Activated naive CD8-positive, alpha-beta T cell treated with anti-CD3 and anti-CD28 coated beads for 36 hours (primary cell): ENCODE measurements around the gene GNB3. TPM values are rescaled to one million over a fixed set of nuclear protein-coding genes. Genes with fewer than 3 reads are reported as not detected.

Source experiments
- DNase-seq: peaks from one replicate; pipeline ENCODE4 v3.0.0; 2021
- H3K27ac Mint-ChIP-seq: one replicate; pipeline ENCODE4 v1.8.0; 2022; ENCODE audit warnings: mild to moderate bottlenecking, moderate library complexity, mixed read lengths
- H3K27me3 Mint-ChIP-seq: one replicate; pipeline ENCODE4 v1.8.0; 2022; ENCODE audit warnings: mild to moderate bottlenecking, mixed read lengths
- H3K36me3 Mint-ChIP-seq: one replicate; pipeline ENCODE4 v1.8.0; 2021; ENCODE audit warnings: mild to moderate bottlenecking, mixed read lengths
- H3K4me1 Mint-ChIP-seq: one replicate; pipeline ENCODE4 v1.8.0; 2021; ENCODE audit warnings: mixed read lengths
- H3K4me3 Mint-ChIP-seq: one replicate; pipeline ENCODE4 v1.8.0; 2022; ENCODE audit warnings: mild to moderate bottlenecking, moderate library complexity, mixed read lengths
- H3K9me3 Mint-ChIP-seq: one replicate; pipeline ENCODE4 v1.8.0; 2022; ENCODE audit warnings: mixed read lengths
- total RNA-seq, 2 experiments: library from RNA; stranded (reverse); gene quantifications; one replicate each; pipeline ENCODE4 v1.2.3, GENCODE V29; 2021

The GNB3 gene
- total RNA-seq = under 1 TPM in 1 of 2 experiments, not detected in 1; 0.10 TPM

- no peaks in the 10 kb centered on the region for H3K27me3 Mint-ChIP-seq
- H3K4me1 Mint-ChIP-seq = no peaks in the 10 kb centered on the region
- peaks cover 5% of the 10 kb centered on the region for H3K36me3 Mint-ChIP-seq
- DNase-seq = no peak
- H3K4me3 Mint-ChIP-seq = no peak within 1 kb of the TSS
- no peak within 1 kb of the TSS for H3K27ac Mint-ChIP-seq
- H3K9me3 Mint-ChIP-seq = no peaks in the 10 kb centered on the region
Measured at GRCh38 chr12:6840761-6841515, at the start of gene GNB3. GNB3 (plus strand) TSS chr12:6840925; CDS start chr12:6841288, 363 bp downstream.

GRCh38 chr12:6791931-6792520 lies 48.7 kb upstream of the GNB3 start:
- Mint-ChIP-seq H3K27me3 (peaks cover 14% of the 10 kb centered on the region), H3K36me3 (no peaks in the 10 kb centered on the region), H3K4me1 (peaks cover 38% of the 10 kb centered on the region), H3K9me3 (no peaks in the 10 kb centered on the region), H3K27ac (peak overlapping the region; percentile 4), H3K4me3 (no peak overlapping the region)
- no peak for DNase-seq

GRCh38 chr12:6792522-6793201 lies 48.1 kb upstream of the GNB3 start:
- Mint-ChIP-seq H3K4me3 (peak overlapping the region; percentile 37), H3K27ac (peak overlapping the region; percentile 4), H3K36me3 (no peaks in the 10 kb centered on the region), H3K27me3 (peaks cover 14% of the 10 kb centered on the region), H3K4me1 (peaks cover 37% of the 10 kb centered on the region), H3K9me3 (no peaks in the 10 kb centered on the region)
- no peak for DNase-seq

GRCh38 chr12:6795088-6795487 lies 45.6 kb upstream of the GNB3 start:
- Mint-ChIP-seq H3K27me3 (peaks cover 22% of the 10 kb centered on the region), H3K4me3 (no peak overlapping the region), H3K4me1 (peaks cover 26% of the 10 kb centered on the region), H3K36me3 (no peaks in the 10 kb centered on the region), H3K9me3 (no peaks in the 10 kb centered on the region), H3K27ac (no peak overlapping the region)
- no peak for DNase-seq

- no peaks in the 10 kb centered on the region for H3K9me3 Mint-ChIP-seq
- H3K4me3 Mint-ChIP-seq = no peak overlapping the region
- peaks cover 20% of the 10 kb centered on the region for H3K4me1 Mint-ChIP-seq
- H3K27ac Mint-ChIP-seq = no peak overlapping the region
- peaks cover 22% of the 10 kb centered on the region for H3K27me3 Mint-ChIP-seq
- DNase-seq = no peak
- no peaks in the 10 kb centered on the region for H3K36me3 Mint-ChIP-seq
Measured at GRCh38 chr12:6796576-6796975, 44.1 kb upstream of the GNB3 start.

GRCh38 chr12:6799147-6799546 lies 41.6 kb upstream of the GNB3 start:
- Mint-ChIP-seq H3K9me3 (no peaks in the 10 kb centered on the region), H3K4me1 (no peaks in the 10 kb centered on the region), H3K27me3 (peaks cover 22% of the 10 kb centered on the region), H3K36me3 (no peaks in the 10 kb centered on the region), H3K4me3 (no peak overlapping the region), H3K27ac (no peak overlapping the region)
- no peak for DNase-seq

GRCh38 chr12:6807170-6807569 lies 33.6 kb upstream of the GNB3 start:
- H3K27ac Mint-ChIP-seq = no peak overlapping the region
- H3K4me3 Mint-ChIP-seq = no peak overlapping the region
- no peak for DNase-seq
- H3K27me3 Mint-ChIP-seq = no peaks in the 10 kb centered on the region
- no peaks in the 10 kb centered on the region for H3K36me3 Mint-ChIP-seq
- H3K9me3 Mint-ChIP-seq = no peaks in the 10 kb centered on the region
- H3K4me1 Mint-ChIP-seq = no peaks in the 10 kb centered on the region

- no peak for DNase-seq
- Mint-ChIP-seq H3K4me1 (no peaks in the 10 kb centered on the region), H3K27ac (no peak overlapping the region), H3K36me3 (no peaks in the 10 kb centered on the region), H3K9me3 (no peaks in the 10 kb centered on the region), H3K4me3 (no peak overlapping the region), H3K27me3 (no peaks in the 10 kb centered on the region)
Measured at GRCh38 chr12:6809056-6809455, 31.7 kb upstream of the GNB3 start.

GRCh38 chr12:6810758-6811157 lies 30.0 kb upstream of the GNB3 start:
- Mint-ChIP-seq H3K4me1 (no peaks in the 10 kb centered on the region), H3K9me3 (no peaks in the 10 kb centered on the region), H3K27ac (no peak overlapping the region), H3K36me3 (no peaks in the 10 kb centered on the region), H3K27me3 (no peaks in the 10 kb centered on the region), H3K4me3 (no peak overlapping the region)
- no peak for DNase-seq

GRCh38 chr12:6813363-6813762 lies 27.4 kb upstream of the GNB3 start:
- DNase-seq = no peak
- Mint-ChIP-seq H3K36me3 (no peaks in the 10 kb centered on the region), H3K4me1 (no peaks in the 10 kb centered on the region), H3K9me3 (no peaks in the 10 kb centered on the region), H3K4me3 (no peak overlapping the region), H3K27ac (no peak overlapping the region), H3K27me3 (no peaks in the 10 kb centered on the region)

- no peak overlapping the region for H3K27ac Mint-ChIP-seq
Measured at GRCh38 chr12:6816598-6816997, 24.1 kb upstream of the GNB3 start.

GRCh38 chr12:6817098-6817497 lies 23.6 kb upstream of the GNB3 start:
- Mint-ChIP-seq H3K4me1 (peaks cover 8% of the 10 kb centered on the region), H3K27me3 (peaks cover 15% of the 10 kb centered on the region), H3K9me3 (no peaks in the 10 kb centered on the region), H3K27ac (no peak overlapping the region), H3K36me3 (no peaks in the 10 kb centered on the region), H3K4me3 (no peak overlapping the region)
- DNase-seq = no peak

More at GRCh38 chr12:6816598-6816997, 24.1 kb upstream of the GNB3 start:
- no peak for DNase-seq
- Mint-ChIP-seq H3K4me1 (peaks cover 5% of the 10 kb centered on the region), H3K9me3 (no peaks in the 10 kb centered on the region), H3K27me3 (peaks cover 13% of the 10 kb centered on the region), H3K4me3 (no peak overlapping the region), H3K36me3 (no peaks in the 10 kb centered on the region)

GRCh38 chr12:6817662-6818157 lies 23.0 kb upstream of the GNB3 start:
- no peak overlapping the region for H3K27ac Mint-ChIP-seq
- DNase-seq = no peak
- no peaks in the 10 kb centered on the region for H3K9me3 Mint-ChIP-seq
- peaks cover 9% of the 10 kb centered on the region for H3K4me1 Mint-ChIP-seq
- H3K27me3 Mint-ChIP-seq = peaks cover 22% of the 10 kb centered on the region
- H3K4me3 Mint-ChIP-seq = no peak overlapping the region
- no peaks in the 10 kb centered on the region for H3K36me3 Mint-ChIP-seq

- Mint-ChIP-seq H3K27ac (no peak overlapping the region), H3K4me3 (no peak overlapping the region), H3K36me3 (no peaks in the 10 kb centered on the region), H3K27me3 (peaks cover 27% of the 10 kb centered on the region), H3K4me1 (peaks cover 9% of the 10 kb centered on the region), H3K9me3 (no peaks in the 10 kb centered on the region)
- DNase-seq = no peak
Measured at GRCh38 chr12:6818222-6818621, 22.5 kb upstream of the GNB3 start.

- H3K4me3 Mint-ChIP-seq = no peak overlapping the region
- H3K27me3 Mint-ChIP-seq = peaks cover 29% of the 10 kb centered on the region
- DNase-seq = no peak
- no peaks in the 10 kb centered on the region for H3K9me3 Mint-ChIP-seq
- no peak overlapping the region for H3K27ac Mint-ChIP-seq
- no peaks in the 10 kb centered on the region for H3K36me3 Mint-ChIP-seq
- H3K4me1 Mint-ChIP-seq = peaks cover 9% of the 10 kb centered on the region
Measured at GRCh38 chr12:6818645-6819044, 22.1 kb upstream of the GNB3 start.
